OCI-LY1 (cell line): ENCODE results near the gene IFRD1.

Experiments
- CTCF ChIP-seq: fragments of 200-600 bp; sonication (generic), shearing (Covaris generic); IDR thresholded peaks from 2 replicates; pipeline ENCODE4 v1.5.1; 2017; ENCODE audit warnings: mild to moderate bottlenecking, antibody characterized with exemption, low read length, moderate library complexity, mixed read lengths
- EZH2 ChIP-seq: fragments of 200-600 bp; sonication (generic), shearing (Covaris generic); IDR thresholded peaks from 2 replicates; pipeline ENCODE4 v1.8.0; 2017; ENCODE audit warnings: borderline replicate concordance, mixed run types, mild to moderate bottlenecking, antibody characterized with exemption, low read length, moderate library complexity, mixed read lengths

DNA sequence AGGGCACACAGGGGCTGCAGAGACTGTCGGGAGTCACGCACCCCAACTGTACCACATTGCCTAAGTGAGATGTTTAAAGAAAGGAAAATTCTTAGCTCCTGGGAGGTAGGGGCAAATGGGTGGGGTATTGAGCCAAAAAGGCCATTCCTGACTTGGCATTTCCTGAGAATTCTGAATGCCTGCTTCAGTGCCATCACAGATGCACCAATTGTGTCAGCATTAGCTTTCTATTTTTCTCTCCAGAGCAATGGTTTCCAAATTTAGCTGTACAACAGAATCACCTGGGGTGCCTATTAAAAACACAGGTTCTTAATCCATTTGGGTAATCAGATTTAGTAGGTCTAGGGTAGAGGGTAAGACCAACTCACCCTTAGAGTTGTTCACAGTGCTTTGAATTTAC, 73.6 kb downstream of the IFRD1 start:
- no peak for TF ChIP-seq EZH2
- no peak for TF ChIP-seq CTCF
